ENCODE measurements around the gene HOXB8.

The HOXB8 gene

DNA sequence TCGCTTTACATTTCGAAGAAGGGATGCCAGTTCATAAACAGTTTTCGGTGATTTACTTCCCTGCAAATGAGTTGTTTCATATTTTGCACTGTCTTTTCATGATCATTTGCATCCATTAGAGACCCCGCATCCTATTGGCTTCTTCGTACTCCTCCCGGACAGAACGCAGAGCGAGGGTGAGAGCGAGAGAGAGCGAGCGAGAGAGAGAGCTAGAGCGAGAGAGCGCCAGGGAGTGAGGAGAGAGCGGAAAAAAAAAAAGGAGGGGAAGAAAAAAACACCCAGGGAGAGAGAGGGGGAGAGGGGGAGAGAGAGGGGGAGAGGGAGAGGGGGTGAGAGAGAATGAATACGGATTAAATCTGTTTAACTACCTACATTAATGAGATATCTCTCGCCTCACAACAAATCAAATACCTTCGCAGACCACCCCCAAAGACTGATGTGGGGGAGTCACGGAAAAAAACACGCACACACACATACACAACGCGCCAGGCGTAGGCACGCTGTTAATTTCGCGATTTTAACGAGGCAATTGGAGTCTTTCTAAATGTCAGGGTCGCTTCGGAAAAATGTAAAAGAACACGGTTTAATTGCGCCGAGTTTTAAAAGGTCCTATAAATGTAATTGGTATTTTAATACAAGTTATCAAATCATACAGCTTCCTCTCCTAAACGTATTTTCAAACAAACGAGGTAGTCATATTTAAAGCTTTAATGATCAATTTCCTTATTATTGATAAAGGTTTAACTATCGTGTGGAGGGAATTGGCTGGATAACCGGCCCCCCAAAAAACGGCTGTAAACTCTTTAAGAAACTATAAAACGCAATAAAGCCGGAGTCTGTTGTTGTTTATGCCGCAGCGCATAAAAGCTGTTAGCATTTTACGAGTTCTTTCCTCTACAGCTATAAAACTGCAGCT, at the start of gene HOXB8:
Gene HOXB8, minus strand, starts transcription at position 246 of the 916 bp plus-strand sequence. CDS start 588 bp downstream, outside the sequence.
- no peak for DNase-seq

DNA sequence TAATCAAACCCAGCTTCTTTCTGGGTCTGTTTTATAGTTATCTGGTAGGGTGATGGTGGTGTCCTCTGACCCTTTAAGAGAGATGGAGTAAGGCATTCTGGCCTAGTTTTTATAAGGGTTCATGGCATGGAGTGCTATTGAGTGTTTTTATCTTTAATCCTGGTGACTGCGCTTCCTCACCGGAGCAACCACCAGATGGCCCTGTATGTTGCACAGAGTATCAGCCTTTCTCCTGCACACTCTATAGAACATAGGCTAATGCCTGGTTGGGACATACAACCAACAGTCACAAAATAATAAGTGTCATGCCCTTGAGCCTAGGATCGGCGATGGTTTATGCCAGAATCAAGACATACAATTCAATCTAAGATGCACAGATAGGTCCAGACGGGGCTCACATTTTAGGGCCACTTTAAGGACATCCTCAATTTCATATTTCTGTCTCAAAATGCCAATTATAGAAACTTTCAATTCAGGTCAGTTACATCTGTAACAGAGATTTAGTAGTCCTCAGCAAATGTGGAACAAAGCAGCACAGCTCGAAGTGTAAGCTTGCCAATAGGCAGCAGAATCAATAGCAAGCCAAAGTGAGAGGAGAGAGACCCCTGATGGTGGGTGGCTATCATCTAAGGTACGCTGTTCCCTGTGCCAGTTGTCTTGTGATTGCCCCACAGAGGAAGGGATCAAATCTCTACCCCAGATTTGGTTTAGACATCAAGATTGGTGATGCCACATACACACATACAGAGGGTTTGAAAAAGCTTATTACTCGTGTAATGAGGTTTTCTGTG, 48.2 kb upstream of the HOXB8 start:
- no peak for DNase-seq

DNA sequence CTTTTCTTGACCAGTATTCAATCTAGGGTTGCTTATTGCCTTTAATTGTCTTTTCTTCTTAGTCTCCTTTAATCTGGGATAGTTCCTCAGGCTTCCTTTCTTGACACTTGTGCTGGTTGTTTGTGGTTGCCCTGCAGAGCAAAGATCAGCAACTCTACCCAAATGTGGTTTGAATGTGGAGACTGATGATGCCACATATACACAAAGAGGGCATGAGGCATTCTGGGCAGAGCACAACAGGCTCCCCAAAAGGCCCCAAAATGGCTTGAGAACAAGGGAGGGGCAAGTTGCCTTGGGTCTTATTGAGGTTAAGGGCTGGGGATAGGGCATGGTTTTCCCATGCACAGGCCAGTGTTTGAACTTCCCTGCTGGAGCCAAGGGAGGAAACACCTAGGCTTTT, 40.8 kb upstream of the HOXB8 start:
- DNase-seq: no peak

DNA sequence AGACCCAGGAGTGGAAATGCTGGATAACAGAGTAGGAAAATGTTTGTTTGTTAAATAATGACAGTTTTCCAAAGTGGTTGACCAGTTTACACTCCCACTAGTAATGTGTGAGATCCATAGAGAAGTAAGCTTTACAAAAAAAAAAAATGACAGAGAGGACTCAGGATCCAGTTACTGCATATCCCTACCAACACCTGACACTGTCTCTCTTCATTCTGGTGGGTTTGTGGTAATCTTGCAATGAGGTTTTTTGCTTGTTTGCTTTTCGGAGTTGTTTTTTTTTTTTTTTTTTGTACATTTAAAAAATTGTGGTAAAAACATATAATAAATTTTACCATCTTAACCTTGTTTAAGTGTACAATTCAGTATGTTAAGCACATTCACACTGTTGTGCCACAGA, 34.6 kb upstream of the HOXB8 start:
- DNase-seq: no peak

DNA sequence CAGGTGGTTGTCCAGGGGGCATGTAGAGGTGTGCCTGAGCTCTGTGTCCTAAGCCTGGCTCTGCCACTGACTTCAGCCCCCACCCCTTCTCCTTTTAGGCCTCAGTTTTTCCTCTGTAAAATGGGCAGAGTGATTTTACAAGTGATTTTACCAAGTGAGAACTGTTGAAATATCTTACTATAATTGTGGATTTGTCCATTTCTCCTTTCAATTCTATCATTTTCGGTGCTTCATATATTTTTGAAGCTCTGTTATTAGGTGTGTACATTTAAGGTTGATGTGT, 32.8 kb upstream of the HOXB8 start:
- no peak for DNase-seq

DNA sequence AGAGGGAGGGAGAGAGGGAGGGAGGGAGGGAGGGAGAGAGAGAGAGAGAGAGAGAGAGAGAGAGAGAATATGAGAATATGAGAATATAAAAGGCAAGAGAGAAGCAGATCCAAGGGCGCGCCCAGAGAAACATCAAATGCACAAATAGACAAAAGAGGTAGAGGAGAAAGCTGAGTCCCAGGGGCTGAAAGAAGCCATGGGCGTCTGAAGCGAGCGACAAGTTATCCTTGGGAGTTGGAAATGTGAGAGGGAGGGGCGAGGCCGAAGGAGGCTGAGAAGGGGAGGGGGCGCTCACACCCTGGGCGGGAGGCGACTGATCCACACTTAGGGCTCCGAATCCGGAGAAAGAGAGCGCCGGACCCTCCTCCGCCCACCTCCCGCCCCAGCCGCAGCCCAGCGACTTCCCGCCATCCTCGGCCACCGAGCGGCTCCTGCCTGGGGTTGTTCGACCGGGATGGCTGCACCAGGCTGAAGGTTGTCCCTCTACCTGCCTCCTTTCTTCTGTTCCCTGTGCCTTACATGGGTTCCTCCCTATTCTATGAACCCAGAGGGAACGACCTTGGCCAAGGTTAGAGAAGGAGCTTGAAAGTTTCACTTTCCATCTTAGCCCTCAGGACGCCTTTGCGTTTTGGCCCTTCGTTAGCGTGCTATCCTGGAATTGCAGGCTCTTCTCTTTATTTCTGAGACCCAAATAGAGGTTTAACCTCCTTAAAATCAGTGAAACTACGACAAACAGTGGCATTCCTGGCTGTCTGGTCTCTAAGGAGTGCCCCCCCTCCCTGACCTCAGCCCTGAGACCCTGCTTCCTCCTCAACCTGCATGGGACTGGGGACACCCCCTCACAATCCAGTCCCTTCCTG, 32.2 kb upstream of the HOXB8 start:
- peak; percentile 57 for DNase-seq

DNA sequence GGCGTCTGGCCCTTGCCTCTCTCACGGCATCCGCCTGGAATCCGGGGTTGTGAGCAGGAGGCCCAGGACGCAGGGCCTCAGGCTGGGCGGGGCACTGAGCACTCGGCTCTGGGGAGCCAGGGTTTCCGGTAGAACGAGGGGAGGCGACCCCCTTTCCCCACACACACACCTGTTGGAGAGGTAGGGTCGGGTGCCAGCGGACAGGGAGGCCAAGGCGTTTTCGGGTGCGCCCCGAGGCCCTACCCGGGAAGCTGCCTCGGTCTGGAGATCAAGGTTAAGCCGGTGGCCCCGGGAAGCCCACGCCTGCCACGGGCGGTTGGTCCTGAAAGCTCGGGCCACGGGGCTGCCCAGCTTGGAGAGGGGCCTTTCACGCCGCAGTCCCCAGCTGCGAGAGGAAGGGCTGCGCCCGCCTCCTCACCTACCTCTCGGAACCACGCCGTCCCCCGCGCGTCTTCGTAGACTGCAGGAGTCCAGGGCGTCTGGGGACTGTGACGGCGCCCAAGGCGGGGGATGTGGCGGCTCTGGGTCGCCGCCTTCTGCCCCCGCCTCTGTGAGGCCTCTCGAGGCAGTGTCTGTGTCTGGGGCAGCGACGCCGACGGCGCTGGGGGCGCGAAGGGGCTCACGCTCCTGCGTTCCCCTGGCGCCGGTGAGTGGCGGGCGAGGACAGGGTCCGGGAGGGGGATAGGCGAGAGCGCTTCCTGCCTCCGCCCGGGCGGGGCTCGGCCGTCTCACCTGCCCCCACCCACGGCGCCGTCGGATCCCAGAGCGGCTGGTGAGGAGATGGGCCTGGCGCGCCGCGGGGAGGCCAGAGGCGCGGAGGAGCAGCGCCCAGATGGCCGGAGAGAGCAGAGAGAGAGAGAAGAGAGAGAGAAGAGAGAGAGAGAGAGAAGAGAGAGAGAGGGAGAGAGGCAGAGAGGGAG, 31.4 kb upstream of the HOXB8 start:
- peak; percentile 45 for DNase-seq

DNA sequence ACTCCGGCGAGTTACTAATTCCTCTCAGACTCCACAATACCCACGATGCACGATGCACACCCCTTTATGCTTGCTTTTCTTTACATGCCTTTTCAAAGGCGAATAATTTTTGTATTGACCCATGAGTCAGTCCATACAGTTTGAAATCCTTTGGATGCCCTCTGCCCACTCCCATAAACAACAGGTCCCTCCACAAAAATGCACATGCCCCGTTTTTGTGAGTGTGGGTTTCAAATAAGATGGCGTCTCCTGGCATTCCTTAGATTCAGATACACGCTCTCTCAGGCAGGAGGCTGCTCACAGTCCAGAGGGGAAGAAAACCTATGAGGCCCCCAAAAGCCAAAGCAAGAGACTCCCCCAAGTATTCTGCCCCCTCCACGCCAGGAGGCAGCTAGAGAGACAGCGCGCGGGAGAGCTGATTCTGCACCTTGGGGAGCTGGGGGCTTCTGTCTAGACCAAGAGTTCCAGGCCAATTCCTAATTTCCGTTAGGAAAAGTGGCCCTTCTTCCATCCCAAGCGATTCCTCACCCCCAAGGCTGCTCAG, 30.6 kb upstream of the HOXB8 start:
- no peak for DNase-seq

DNA sequence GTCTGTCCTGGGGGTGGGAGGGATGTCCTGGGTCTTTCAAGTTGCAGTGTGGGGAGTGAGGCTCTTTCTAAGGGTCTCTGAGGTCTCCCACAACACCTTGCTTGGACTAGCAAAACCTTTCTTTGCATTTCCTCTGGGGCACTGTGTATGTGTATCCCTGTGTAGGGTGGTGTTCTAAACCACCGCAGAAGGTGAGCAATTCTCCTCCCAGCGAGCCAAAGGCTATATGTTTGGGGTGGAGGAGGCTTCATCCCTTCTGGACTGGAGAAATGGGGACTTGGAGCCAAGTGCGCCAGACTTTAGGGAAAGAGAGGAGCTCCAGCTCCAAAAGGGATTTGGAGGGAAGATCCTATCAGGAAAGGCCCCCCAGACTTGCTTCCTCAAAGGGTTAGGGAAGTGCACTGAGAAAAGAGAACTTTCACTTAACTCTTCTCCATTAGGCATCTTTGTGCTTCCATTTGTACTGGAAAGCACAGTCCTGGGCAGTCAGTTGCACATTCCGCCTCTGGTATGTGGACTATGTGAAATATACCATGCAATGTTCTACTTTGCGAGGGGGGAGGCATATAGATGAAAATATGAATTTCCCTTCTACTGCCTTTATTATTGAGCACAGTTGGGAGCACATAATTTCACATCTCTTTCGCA, 29.9 kb upstream of the HOXB8 start:
- DNase-seq: no peak

DNA sequence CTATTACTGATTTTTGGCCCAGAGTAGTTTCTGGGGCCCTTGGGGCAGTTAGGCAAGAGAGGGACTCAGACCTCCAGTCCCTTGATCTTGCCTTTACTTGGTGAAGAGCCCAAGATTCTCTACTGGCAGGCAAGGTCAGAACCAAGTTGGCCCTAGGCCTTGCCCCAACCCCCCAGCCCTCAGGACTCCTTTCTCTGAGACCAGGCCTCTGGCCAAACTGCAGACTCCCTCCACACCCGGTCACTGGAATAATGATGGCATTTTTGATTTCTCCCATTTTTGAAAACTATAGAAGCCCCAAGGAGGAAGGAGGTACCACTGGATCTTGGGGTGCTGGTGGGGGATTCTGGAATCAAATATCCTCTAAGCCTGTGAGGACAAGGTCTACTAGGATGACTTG, 29.1 kb upstream of the HOXB8 start:
- no peak for DNase-seq

DNA sequence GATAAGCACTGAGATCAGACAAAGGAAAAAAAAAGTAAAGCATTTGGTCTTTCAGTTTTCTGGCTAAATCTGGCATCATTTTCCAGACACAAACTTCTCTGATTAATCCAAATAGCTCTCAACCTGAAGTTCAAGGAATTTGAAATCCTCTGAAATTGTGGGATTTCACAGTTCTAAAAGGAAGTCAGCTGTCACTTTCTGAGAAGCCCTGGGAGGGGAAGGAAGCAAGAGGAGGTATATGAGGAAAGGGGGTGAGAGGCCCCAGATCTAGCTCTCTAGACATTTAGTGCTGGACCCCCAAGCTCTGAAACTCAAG, 28.6 kb upstream of the HOXB8 start:
- DNase-seq: no peak

DNA sequence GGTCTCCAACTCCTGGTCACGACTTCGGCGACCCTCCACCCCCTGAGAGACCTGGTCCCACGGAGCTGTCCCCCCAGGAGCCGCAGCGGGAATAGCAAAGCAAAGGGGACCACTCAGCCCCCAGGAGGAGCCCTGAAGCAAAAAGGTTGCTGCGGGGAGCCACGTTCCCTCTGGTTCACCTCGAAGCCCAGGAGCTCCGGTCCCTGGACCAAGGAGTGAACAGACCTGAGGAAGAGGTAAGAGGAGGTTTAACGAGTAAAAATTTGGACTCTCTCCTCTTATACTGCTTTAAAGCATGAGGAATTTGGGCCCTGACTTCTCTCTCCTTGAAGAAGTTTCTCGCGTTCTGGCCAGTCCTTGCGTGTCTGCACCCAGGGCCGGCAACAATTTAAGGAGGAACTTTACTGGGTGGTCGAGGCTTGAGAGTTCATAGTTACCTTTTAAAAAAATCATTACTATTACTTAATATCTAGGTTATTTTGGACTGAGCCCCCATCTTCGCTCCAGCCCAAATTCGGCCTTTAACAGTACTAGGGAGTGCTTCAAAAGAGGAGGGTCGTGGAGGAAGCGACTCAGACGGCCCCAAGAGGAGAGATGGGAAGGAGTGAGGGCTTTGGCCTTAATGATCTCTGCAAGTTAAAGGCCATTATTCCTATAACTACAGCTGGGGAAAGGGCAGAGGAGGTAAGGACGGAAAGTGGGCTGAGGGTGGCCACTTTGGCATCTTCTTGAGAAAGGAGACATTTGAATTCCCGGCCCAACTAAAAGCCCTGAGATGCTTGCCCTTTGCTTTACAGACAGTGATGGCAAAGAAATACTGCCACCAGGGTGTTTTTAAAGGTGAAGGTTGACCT, 28.0 kb upstream of the HOXB8 start:
- no peak for DNase-seq

DNA sequence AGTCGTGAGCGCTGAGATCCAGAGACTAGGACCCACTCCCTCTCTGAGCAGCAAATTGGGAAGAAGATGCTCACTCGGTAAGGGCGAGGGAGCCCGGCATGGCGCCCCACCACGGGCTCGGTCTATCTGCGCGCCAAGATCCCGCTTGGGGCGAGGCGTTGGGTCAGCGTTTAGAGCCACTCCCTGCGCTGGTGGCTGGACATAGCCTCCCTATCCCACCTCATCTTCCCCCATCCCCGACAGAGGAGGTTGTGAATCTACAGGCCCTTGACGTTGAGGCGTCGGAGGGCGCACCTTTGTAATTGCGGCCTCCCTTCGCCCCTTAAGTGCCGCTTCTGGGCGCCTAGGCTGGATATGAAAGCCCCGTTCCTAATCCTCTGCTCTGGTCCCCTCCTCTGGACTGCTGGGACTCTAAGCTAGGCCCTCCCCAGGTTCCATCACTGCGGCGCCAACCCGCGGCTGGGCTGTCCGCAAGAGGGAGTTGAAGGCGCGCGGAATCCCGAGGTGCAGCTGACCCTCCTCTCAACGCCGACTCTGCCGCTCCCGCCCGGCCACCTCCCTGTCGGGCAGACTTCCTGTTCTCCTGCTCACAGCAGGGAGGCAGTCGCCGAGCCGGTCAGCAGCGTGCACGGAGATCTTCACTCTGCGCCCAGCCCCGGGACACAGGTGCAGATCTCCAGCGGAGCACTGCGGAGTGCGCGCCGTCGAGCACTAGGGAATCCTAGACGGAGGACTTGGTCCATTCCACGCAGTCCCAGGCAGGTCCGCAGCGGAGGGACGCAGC, 27.2 kb upstream of the HOXB8 start:
- no peak for DNase-seq

DNA sequence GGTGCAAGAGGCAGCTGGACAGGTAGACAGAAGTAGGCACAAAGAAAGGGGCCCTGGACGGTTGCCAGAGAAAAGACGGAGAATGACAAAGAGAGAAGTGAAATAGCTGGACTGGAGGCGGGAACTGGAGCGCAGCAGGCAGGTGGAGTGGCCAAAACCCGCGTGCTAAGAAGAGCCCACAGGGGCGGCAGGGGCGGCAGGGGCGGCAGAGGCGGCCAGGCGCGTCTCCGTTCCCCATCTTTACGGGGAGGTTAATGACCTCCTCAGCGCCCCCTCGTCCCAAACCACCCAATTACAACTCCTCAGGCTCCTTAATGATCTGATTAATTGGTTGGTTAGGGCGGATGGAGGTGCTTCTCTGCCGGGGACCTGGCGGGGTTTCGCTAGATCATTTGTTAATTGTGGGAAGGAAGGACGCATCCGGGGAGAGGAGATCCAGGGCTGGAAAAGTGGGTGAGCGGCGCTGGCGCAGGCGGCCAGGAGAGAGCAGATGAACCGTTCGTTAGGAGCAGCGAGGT, 26.5 kb upstream of the HOXB8 start:
- DNase-seq: no peak

DNA sequence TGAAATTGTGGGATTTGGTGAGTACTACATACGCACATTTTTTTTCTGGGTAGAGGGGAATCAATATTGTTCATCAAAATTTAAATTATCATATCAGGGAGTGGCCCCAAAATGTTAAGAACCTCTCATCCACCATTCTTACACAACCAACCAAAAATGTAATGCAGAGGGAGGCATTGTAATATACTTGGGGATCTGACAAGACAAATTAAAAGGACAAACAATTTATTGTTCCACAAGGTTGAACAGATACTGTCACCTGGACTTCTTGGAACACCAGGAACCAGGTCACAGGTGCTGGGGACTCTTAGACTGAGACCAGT, 25.7 kb upstream of the HOXB8 start:
- no peak for DNase-seq

DNA sequence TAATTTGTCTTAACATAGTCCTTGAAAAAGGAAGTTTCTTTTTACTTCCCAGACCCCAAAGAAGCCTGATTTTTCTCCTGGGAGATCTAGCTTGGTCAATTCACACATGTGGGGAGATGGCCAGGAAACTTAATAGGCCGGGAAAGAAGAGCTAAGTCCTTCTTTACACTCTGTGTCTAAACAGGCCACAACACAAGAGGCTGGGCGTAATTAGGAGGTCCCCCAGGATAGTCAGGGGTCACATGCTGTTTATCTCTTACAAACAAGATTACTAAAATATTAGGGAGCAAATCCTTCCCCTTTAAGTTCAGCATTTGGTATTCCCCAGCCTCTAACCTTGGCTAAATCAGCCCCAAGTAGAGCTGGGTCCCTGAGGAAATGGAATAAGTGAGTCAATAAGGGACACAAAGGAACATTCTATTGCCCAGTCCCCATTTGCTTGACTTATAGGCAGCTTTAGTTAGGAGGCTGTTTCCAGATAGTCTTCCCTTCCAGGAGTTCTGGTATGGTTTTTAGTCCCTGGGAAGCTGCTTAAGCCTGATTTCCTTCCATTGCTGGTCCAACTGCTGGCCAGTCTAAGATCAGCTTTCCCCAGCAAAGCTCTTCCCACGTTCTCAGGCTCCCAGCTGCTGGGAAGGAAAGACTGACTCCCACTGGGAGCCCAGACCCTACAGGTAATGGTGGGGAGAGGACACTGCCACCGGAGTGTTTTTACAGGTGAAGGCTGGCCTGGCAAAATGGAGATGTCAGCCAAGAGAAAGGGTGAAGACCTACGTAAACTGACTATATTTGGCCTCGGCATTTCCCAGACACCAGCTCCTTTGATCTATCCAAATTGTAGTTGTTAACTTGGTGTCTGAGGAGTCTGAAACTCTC, 25.1 kb upstream of the HOXB8 start:
- no peak for DNase-seq

DNA sequence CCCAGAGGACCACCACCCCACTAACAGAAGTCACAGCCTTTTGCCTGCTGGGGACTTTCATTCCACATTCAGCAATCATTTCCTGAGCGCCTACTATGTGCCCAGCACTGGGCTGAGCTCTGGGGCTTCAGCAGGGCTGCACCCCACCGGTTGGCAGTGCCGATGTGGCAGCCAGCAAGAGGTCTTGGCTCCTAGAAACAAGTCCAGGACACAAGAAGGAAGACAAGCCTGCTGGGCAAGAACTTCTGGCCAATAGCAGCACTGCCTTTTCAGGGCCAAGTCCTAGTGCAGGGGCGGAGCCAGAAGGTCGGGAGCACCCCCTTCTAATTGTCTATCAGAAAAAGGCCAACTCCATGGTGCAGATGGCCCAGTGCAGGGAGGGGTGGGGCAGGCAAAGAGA, 24.0 kb upstream of the HOXB8 start:
- DNase-seq: no peak

Data from DMS79 (cell line).